Activated CD4-positive, CD25-positive, alpha-beta regulatory T cell treated with anti-CD3 and anti-CD28 coated beads, Interleukin-2, amount 50 U/mL, for 16 hours (primary cell): ENCODE measurements around the gene MYPN.

Experiments
- DNase-seq: peaks from one replicate; pipeline ENCODE4 v3.0.0-alpha.2; 2020; ENCODE audit warnings: low read depth, low spot score

The MYPN gene

GRCh38 chr10:68095153-68095552 is 14.1 kb upstream of the MYPN start:
- no peak for DNase-seq

- no peak for DNase-seq
These were observed 12.3 kb upstream of the MYPN start for GRCh38 chr10:68096913-68097516.

DNA sequence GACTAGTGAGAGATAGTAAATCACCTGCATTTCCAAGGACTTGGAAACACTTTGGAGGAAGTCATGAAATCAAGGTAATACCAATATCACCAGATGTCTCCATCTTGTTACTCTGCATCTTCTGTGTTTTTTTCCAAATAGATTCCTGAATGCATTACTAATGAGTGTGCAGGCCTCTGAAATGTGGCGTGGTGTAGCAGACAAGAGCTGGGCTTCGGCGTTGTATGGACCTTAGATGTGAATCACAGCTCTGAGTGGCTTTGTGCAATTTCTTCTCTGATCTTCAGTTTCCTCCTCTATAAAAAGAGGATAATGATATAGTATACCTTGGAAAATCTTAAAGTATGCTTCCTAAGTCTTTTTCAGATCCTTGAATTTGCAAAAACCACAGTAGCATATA is 9.6 kb upstream of the MYPN start:
- no peak for DNase-seq

GRCh38 chr10:68101066-68101465 is 8.2 kb upstream of the MYPN start:
- DNase-seq = no peak

DNA sequence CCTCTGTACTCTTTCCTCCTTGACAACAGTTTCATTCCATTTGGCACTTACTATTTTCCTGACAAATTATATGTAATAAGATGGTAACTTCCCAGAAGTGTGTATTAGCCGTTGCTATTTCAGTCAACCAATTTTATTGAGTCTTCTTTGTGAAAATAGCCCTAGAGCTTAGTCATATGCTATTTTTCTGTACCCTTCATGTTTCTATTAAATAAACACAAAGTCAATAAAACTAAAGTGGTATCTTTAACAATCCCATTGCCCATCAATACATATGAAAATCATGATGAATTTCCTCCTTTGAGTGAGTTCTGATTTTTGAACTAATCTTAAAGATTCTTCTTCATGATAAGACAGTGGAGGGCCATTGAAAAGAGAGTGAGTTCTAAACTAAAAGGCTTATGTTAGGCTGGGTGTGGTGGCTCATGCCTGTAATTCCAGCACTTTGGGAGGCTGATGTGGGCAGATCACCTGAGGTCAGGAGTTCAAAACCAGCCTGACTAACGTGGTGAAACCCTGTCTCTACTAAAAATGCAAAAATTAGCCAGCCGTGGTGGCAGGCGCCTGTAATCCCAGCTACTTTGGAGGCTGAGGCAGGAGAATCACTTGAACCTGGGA is 5.9 kb upstream of the MYPN start:
- no peak for DNase-seq

DNA sequence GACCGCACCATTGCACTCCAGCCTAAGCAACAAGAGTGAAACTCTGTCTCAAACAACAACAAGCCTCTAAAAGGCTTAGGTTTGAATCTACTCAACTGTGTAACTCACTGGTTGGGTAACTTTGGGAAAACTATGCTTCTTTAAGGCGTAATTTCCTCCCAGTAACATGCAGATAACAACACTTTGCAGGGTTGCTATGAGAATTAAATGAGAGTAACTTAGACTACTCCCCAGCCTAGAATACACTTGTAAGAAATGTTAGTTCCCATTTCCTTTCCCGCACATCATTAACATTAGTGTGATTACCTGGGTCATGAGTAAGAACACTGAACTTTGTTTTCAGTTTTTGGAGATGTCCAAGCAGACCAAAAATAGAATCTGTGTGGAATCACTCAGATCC is 5.4 kb upstream of the MYPN start:
- no peak for DNase-seq

DNA sequence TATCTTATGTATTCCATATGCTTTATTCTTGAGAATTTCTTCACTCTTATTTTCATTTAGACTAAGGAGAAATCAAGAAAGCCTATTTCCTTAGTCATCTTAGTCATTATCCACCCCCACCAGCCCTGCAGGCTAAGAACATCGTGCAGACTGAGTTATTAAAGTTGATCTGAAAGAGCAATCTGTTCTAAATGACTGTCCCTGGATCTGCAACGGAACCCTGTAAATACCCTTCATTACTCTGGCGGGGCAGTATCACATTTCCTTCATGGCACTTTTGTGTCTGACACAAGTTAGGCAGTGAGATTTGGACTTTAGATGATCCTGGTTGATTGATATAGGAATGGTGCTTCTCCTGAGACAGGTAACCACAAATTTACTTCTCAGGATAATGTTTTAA is 3.5 kb upstream of the MYPN start:
- DNase-seq = no peak

DNA sequence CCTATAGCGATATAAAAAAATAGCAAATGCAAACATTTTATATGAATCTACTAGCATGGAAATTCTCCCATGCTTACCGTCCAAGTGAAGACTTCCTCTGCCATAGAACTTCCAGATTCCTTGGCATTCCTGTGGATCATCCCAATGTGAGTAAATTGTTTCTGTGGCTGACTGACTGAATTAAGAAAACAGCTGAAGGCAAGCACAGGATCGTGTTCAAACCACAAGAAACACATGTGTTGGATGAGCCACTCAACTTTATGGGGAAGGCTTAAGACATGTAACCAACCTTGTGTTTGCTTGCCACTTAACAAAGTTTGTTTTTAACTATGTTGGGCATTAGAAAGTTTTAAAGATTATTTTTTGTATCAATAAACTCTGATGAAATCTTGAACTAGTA is 2.6 kb upstream of the MYPN start:
- DNase-seq = no peak

- DNase-seq = no peak
These were observed 1.6 kb upstream of the MYPN start for GRCh38 chr10:68107651-68108050.

DNA sequence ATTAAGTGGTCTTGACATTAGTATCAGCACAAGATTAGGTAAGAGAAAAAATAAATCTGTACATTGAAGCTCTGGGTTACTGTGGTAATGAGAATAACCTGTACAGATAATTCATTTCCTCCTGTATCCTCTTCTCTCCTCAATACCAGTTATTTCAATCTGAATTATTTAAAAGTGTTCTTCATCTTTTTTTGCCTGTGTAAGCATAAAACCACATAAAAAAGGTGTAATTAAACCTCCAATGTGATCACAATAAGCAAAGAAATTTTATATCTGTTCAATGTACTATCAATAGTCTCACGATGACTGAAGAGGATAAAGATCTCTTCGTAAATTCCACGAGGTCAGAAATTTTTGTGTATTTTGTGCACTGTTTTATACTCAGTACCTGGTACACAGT is 1.2 kb upstream of the MYPN start:
- no peak for DNase-seq

- DNase-seq = no peak
These were observed 635 bp upstream of the MYPN start for GRCh38 chr10:68108653-68109052.

- no peak for DNase-seq
These were observed 739 bp downstream of the MYPN start for GRCh38 chr10:68110027-68110426.

GRCh38 chr10:68111584-68111983 is 2.3 kb downstream of the MYPN start:
- no peak for DNase-seq

GRCh38 chr10:68112837-68113236 is 3.5 kb downstream of the MYPN start:
- no peak for DNase-seq

- no peak for DNase-seq
These were observed 9.4 kb downstream of the MYPN start for GRCh38 chr10:68118657-68119056.

- DNase-seq = no peak
These were observed 11.9 kb downstream of the MYPN start for GRCh38 chr10:68121020-68121743.

DNA sequence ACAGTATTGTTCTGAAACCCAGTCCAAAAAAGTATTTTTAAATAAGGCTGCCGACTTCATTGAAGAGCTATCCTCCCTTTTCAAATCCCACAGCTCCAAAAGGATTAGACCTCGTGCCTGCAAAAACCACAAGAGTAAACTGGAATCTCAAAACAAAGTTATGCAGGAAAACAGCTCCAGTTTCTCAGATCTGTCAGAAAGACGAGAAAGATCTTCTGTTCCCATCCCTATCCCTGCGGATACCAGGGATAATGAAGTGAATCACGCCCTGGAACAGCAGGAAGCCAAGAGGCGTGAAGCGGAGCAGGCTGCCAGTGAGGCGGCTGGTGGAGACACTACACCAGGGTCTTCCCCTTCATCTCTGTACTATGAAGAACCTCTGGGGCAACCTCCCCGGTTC is 12.6 kb downstream of the MYPN start:
- no peak for DNase-seq

- DNase-seq = no peak
These were observed 15.4 kb downstream of the MYPN start for GRCh38 chr10:68124718-68125117.

- DNase-seq = no peak
These were observed 16.5 kb downstream of the MYPN start for GRCh38 chr10:68125772-68126171.

DNA sequence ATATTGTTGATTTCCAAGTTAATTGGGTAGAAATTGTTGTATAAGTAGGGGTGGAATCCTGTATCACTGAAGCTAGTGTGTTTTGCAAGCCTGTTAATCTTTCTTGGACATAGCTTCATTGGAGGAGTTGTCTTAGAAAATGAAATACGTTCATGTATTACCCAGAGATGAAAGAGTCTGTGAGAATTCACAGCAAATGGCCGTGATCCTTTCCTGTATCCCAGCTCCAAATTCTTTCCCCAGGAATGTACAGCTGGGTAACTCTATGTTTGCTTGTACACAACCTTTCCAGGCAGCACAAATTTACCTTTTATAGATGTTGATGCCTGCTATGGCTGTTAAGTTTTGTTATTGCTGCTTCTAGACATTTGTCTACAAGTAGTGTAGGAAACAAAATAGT is 18.7 kb downstream of the MYPN start:
- DNase-seq = no peak

GRCh38 chr10:68132391-68132790 is 23.1 kb downstream of the MYPN start:
- DNase-seq = no peak

GRCh38 chr10:68133523-68133922 is 24.2 kb downstream of the MYPN start:
- DNase-seq = no peak

DNA sequence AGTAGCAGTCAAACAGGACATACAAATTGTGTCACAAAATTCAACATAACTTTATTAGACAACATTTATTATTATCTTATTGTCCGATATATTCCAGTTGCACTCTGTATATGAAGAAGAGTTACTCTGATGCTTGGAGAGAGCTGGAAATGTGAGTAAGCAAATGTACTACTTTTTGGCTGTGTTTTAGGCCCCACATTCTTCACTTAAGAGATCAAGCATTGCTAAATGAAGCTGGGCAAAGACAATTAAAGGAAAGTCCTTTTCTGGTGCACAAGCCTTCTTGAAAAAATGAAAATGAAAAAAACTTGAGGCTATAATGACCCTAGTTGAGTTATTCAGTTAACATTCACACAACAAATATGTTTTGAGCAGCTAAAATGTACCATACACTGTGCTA is 26.1 kb downstream of the MYPN start:
- DNase-seq = no peak
